Muscle of arm (tissue), 12 donors: Measurements from ENCODE around the gene GOLPH3. TPM values are rescaled to one million over a fixed set of nuclear protein-coding genes. Genes with fewer than 3 reads are reported as not detected.
"Not testable (repeated sequence)": the region's sequence is repeated elsewhere in the genome, so short reads cannot be mapped to it uniquely, and the experiment has no call there.

Experiments used
- DNase-seq: peaks from one replicate; pipeline ENCODE4 v3.0.0-alpha.2; 2013
- polyA plus RNA-seq, 12 donors: library from polyadenylated mRNA; unstranded; fragments of 120-200 nt; gene quantifications; one replicate each; pipeline ENCODE4 v1.2.1, GENCODE V29; 2013; ENCODE audit not compliant: insufficient read length in 12 of 12

The GOLPH3 gene
- polyA plus RNA-seq, 12 donors, result 47.0 to 76.4 (median 61.3) TPM; not detected in 1

DNA sequence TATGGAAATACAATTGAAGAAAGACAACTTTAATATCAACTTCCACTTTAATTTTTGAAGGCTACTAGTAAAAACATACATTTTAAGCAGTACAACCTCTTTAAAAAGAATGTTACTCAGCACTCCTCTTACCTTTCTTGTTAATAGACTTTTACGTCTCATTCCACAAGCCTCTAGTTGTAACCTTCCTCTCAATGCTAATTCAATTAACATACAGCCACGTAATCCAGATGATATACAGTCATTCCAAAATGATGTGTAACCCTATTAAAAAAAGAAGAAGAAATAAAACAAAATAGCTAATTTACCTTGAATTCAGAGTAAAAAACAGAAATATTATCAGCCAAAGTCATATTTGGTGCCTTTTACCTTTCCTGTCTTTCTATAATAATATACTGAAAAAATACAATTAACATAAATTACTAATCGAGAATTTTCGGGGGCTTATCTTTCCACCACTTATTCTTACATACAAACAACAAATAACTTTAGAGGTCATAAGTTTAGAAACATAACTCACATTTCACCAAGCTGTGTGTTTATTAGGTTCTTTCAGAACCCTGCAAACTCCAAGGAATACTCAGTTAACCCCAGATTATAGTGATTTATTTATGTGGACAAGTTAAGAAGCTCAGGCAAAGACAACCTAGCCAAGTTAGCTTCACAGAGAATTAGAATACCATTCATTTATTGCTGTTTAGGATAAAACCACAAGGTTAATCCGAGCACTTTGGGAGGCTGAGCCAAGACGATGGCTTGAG lies 30.3 kb downstream of the GOLPH3 start:
- DNase-seq, result no peak

DNA sequence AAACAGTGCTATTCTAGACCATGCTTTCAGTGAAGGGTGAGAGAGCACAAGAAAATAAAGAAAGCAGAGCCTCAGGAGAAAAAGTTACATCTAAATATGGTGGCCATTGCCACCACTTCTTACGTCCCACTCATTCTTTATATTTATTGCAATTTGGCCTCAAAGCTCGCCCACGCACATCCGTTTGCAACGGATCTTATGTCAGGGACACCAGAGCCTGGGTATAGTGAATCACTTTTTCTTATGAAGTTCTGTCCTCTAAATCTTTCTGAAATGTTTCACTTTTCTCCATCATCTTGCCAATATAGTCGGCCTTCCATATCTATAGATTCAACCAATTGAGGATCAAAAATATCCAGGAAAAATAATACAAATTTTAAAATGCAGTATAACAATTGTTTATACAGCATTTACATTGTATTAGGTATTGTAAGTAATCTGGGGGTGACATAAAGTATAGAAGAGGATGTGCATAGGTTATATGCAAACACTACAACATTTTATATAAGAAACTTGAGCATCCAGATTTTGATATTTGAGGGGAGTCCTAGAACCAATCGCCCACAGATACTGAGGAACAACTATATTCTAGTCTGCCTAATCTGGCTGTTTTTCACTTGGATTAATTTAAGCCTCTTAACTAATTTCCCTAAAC lies 35.2 kb downstream of the GOLPH3 start:
- no peak for DNase-seq

DNA sequence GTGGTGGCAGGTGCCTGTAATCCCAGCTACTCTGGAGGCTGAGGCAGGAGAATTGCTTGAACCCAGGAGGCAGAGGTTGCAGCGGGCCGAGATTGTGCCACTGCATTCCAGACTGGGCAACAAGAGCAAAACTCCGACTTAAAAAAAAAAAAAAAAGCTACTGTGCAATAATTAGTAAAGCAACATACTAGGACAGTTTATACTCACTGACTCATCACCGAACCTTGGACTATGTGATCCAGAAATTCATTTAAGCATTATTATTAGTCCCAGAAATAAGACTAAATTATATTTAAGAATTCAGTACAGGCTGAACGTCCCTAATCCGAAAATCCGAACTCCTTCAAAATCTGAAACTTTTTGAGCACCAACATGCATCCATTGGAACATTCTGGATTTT lies 37.8 kb downstream of the GOLPH3 start:
- DNase-seq, result no peak

DNA sequence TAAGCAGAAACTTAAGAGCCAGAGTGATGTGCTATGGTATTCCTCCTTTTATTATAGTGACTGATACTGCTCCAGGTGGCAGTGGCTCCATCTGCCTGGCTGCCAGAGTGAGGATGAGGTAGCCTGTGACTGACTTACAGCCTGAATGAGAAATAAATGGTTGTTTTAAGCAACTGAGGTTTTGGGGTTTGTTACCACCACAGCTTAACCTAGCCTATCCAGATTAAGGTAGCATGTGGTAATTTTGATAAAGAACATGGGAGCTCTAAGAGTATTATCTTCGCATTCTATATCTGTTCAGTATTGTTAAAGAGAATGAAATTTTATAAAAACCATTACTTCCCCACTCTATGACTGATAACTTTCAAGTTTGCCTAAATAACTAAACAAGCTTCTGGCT lies 39.0 kb downstream of the GOLPH3 start:
- DNase-seq, result no peak

DNA sequence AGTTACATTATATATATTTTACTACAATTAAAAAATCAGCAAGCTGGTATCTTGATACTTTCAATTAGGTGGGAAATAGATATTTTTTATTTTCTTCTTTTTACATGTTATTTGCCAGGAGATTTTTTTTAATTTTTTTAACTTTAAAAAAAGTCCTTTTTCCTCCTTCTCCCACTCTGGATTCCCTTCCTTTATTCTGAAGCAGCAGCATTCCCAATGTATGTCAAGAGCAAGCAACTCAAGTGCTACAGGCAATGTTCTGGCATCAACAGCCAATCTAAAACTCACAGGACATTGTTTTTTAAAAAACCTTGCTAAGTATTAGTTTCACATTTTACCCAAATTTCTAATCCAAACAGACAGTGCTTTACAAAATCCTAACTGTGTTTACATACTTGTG lies 41.4 kb downstream of the GOLPH3 start:
- DNase-seq, result no peak

DNA sequence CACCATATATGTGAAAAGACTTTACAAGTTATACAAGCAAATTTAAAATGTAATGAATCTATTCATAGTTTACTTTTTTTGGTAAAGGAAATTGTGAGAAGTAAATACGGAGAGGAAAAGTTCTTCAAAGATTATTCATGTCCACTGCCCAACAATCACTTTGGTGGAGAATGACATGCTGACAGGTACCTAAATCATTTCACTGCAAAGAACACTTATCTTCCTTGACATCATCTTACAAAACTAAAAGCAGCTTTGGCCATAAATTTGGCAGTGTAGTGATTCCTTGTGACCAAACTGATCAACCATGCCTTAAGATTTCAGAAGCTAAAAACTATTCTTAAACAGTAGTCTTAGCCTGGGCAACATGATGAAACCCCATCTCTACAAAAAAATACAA lies 42.5 kb downstream of the GOLPH3 start:
- no peak for DNase-seq

DNA sequence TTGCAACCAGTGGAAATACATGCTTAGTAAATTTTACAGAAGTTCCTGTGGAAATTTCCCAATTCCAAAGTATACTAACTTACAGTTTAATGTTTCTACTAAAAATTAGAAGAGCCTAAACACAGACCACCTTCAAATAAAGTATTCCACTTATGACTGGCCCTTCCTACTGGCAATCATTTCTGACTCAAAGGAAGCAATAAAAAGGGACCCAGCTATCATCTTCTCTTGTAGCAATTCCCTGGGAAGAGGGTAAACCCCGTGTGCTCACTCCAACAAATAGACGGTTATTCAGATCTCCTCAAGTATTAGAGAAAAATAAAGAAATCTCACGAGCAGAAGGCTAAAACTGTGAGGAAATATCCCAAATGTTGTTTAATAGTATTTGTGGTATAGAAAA lies 43.3 kb downstream of the GOLPH3 start:
- DNase-seq, result no peak

DNA sequence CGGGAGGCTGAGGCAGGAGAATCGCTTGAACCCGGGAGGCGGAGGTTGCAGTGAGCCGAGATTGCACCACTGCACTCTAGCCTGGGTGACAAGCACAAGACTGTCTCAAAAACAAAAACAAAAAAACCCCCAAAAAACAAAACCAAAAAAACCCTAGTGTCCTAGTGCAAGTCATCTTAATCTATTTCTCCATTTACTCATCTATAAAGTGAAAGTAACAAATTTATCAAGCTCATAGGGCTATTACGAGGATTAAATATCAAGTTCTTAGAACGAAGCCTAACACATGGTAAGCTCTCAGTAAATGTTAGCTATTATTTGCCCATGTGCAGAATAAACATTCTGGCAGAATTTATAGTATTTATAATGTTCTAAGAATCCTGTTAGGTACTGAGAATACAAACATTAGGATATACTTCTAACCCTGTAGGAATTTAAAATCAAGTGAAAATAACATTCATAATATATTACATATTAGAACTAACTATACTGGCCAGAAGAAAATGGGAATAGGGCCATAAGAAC lies 45.0 kb downstream of the GOLPH3 start:
- DNase-seq, result no peak

DNA sequence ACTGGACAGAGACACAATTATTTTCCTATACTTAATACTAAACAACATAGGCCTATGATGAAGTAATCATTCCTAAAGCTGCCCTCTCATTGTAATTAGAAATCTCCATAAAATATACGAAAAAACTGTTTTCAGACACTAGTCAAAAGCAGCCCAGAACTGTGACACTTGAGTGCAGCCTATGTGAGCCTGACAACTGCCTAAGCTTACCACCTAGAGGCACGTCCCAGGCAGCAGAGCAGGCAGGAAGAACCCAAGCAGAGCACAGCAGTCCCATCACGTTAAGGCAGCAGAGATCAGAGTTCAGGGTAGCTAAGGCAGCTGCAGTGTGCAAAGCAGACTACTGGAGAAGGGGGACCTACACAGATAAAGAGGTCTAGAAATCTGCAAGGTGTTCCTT lies 46.4 kb downstream of the GOLPH3 start:
- DNase-seq, result no peak

DNA sequence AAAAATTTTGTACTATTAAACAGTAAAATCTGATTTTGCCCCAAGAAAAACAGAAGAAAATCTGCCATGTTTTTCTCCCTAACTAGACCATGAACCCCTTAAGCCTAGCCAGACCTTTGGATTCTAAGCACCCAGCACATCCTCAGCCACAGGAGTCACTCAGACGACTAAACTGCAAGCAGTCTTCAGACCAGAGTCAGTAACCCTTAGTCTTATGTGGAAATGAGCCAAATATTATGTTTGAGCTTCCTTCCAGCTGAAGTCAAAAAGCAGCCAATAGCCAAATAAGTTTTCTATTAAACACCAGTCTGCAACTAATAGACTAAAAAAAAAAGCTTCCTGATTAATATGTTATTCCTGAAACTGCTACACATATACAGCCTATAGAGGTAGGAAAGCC lies 47.4 kb downstream of the GOLPH3 start:
- no peak for DNase-seq

DNA sequence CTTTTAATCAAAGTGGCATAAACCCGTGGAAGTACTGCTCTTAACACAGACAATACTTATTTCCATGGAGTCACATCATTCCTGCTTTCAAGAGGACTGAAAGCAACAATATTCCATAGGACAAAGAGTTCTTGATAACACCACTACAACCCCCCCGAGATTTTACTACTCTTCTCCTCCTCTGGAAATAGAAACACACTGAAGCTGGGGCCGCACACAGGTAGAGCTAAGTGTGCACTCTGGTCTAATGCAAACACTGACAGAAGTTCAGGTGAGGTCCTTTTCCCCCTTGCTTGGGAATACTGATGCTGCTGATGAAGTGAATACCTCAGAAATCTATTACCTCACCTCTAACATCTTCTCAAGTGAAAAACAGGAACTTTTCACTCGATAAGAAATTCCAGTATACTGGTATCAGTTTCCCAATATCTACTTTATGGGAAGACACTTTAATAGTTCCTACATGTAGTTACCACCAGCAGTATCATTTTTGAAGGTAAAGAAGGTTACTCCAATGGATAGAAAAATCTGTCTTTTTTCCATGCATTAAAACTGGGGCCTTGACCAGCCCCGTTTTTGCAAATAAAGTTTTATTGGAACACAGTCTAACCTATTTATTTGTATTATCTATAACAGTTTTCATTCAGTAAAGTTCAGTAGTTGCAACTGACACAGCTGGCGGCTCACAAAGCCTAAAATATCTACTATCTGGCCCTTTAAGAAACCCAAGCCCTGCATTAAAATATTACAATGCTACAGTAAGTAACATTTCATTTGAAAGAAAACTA lies 50.0 kb downstream of the GOLPH3 start:
- DNase-seq, result no peak

DNA sequence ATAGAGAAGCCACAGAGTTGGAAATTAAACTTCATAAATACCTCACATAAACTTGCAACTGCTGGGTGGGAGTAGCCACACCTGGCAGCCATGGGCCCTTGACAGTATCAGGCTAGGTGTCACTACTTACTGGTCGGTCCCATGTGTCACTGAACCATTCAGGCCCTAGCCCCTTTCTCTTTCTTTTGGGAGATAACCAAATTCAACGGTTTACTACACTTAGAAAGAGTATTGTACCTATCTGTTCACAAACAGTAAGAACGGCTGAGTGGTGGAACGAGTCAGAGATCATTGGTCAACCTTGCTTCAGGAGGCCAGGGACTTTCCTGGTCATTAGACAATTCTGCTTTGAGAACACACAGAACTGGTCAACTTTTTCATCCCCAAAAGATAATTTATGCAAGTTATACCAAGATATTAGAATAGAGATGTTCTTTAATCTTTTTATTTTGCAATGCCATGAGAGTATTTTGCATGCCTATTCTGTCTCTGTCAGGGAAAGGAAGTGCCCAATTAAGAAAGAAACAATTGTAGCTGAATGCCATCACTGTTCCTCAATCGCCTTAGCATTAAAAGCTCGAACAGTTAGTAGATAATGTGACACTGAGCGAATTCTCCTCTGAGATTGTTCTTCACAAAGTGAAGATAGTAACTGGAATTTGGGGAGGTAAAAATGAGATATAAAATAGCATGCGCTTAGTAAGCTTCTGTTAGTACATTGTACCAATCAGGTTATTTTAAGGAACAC lies 50.9 kb downstream of the GOLPH3 start:
- no peak for DNase-seq

DNA sequence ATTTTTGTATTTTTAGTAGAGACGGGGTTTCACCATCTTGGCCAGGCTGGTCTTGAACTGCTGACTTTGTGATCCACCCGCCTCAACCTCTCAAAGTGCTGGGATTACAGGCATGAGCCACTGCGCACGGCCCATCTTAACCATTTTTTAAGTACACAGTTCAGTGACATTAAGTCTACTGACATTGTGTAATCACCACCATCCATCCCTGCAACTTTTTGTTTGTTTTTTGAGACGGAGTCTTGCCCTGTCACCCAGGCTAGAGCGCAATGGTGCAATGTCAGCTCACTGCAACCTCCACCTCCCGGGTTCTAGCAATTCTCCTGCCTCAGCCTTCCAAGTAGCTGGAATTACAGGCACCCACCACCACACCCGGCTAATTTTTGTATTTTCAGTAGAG lies 55.2 kb downstream of the GOLPH3 start:
- DNase-seq, result not testable (repeated sequence)

DNA sequence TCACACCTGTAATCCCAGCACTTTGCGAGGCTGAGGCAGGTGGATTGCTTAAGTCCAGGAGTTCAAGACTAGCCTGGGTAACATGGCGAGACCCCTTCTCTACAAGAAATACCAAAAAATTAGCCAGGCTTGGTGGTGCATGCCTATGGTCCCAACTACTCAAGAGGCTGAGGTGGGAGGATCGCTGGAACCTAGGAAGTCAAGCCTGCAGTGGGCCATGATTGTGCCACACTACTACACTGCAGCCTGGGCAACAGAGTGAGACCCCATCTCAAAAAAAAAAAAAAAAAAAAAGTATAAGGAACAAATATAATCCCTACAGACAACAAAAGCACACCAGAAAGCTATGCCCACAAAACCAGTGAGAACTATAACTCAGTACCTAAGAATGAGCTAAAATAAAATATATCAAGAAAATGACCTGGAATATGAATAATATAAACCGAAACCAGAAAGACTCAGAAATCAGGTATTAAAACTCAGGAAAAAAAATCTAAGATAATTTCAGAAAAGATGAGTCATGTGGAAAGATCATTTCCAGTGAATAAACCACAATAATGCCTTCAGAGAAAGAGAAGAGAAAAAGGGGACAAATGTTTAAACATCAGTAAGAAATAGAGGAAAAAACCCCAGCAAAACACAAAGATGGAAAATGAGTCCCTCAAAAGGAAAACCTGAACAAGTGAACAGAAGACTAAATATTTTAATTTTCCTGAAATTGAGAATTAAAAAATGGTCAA lies 57.4 kb downstream of the GOLPH3 start:
- DNase-seq, result no peak

DNA sequence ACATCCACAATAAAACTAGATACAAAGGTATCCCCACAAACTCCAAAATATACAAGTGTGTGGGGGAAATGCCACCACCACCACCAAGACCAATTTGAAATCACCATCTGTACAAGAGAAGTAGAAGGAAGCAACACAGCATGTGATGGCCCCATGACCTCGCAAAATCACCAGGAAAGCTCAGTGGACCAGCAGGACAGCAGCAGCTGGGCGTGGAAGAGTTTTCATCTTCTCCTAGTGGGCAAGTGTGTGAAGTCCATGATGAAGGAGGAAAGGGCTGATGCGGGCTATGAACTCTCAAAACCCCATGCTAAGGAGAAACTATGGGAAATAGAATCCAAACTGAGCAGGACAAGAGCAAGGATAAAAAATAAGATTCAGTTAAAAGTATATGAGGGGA lies 58.1 kb downstream of the GOLPH3 start:
- no peak for DNase-seq

DNA sequence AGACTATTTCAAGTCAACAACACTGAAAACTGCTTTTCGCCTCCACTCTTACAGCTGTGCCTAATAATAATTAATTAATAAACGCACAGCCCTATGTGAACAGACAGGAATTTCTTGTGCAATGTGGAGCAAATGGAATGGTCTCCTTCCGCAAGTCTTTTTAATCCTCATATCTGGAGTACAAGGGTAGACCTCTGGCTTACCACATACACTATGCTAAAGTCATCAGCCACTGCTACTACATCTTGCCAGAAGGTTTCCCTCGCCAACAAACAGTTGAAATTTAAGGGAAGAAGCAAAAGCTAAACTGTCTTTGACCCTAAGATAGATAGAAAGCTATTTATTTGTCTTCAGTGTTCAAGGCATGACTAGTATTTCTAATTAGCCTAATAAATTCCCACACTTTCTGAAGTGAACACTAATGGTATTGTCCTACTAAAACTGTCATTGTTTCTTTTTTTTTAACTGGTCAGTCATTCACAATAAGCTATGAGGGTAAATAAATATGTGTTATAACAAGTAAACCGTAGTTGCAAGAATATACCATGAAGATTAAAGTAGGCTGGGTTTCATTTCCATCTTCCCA lies 63.9 kb downstream of the GOLPH3 start:
- no peak for DNase-seq

DNA sequence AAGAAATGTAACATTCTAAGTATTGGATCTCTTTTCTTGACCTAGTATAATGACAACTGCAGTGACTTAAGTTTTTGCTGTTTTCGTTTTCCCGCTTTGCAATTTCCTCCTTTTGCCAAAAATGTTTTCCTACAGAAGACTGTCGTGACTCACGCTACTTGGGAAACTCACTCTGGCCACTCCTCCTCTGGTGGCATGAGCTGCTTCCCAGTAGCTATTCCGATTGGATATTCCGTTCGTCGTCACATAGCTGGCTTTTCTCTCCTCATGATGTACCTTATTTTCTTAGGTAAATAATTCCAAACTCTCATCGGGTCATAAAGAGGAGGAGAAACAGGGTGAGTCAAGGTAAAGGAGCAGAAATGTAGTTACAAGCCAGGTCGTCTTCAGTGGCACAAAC lies 64.9 kb downstream of the GOLPH3 start:
- DNase-seq, result no peak

DNA sequence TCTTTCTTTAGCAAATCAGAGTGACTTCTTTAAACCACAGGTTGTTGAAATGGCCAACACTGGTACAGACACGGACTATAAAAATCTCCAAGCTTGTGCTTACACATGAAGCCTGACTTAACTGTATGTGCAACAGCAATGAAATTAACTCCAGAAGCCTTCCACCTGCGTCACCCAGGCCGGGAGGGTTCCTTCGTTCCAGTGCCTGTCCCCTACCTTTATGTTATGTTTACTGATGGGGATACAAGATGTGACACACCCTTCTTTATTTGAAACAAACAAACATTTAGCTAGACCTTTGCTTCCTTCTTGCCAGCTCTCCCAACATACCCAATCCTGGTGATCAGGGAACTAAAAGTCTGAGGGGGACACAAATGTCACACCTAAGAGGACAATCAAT lies 66.0 kb downstream of the GOLPH3 start:
- DNase-seq, result no peak

DNA sequence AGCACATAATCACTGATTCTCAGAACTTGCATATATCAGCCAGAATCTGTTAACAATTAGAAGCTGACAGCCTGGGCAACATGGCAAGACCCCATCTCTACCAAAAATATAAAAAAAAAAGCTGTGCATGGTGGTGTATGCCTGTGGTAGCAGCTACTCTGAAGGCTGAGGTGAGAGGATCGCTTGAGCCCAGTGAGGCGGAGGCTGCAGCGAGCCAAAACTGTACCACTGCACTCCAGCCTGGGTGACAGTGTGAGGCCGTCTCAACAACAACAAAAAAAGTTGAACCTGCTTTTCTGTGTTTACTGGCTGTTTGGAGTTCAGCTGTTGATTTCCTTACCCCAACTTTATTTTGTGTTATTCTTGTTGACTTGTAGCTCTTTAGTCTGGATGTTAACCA lies 66.8 kb downstream of the GOLPH3 start:
- no peak for DNase-seq

DNA sequence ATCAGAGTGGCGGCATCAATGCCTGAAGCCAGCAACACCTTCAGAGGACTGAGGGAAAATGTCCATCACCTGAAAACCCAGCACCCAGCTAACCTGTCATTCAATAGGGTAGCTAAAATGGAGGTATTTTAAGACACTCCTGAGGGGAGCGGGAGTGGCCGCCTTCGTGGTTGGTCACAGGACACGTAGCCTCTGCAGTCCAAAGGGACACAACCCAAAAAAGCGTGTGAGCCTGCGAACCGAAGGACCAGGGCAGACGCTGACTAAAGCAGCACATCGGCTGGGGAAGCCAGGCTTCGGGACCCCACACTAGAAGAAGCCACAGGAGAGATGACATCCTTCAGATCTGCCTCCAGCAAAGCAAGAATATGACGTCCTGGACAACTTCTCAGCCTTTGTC lies 70.6 kb downstream of the GOLPH3 start:
- DNase-seq, result no peak
